Adrenal gland (tissue), 12 donors: Measurements from ENCODE around the gene BTBD7. TPM values are rescaled to one million over a fixed set of nuclear protein-coding genes. Genes with fewer than 3 reads are reported as not detected.

ENCODE experiments used
- DNase-seq, 7 donors: peaks; one replicate each; pipeline ENCODE4 v3.0.0-alpha.2; 2019 to 2020
- H3K27ac ChIP-seq, 5 donors: fragments of 200-600 bp; sonication (generic) in 4 of 5; 1 replicate in 3 of 5; 2 replicates in 2 of 5; pipeline versions ENCODE4 v1.5.1 to v1.8.0; 2016 to 2020; ENCODE audit warnings: mild to moderate bottlenecking in 1 of 5
- H3K27me3 ChIP-seq: fragments of 200-600 bp; 2 replicates; pipeline ENCODE4 v1.8.0; 2021
- H3K36me3 ChIP-seq, 2 donors: fragments of 200-600 bp; replicated peaks in 1 of 2; 1 replicate in 1 of 2; 2 replicates in 1 of 2; pipeline versions ENCODE4 v1.5.1 to v1.8.0; 2018 to 2022
- H3K4me1 ChIP-seq, 2 donors: fragments of 200-600 bp; replicated peaks in 1 of 2; 1 replicate in 1 of 2; 2 replicates in 1 of 2; pipeline versions ENCODE4 v1.5.1 to v1.8.0; 2018 to 2021
- H3K4me3 ChIP-seq, 4 donors: fragments of 200-600 bp; sonication (generic) in 3 of 4; one replicate each; pipeline ENCODE4 v1.5.1; 2016 to 2018
- H3K9me3 ChIP-seq, 3 donors: fragments of 200-600 bp; sonication (generic) in 1 of 3; replicated peaks in 1 of 3; 1 replicate in 2 of 3; 2 replicates in 1 of 3; pipeline versions ENCODE4 v1.5.1 to v1.8.0; 2016 to 2021
- POLR2A ChIP-seq, 2 donors: fragments of 450-650 bp; IDR thresholded peaks; one replicate each; pipeline ENCODE4 v1.6.1; 2017; ENCODE audit warnings: antibody characterized with exemption in 2 of 2, mild to moderate bottlenecking in 2 of 2, moderate library complexity in 1 of 2
- whole genome bisulfite sequencing, 4 donors: extraction: QIAGEN DNeasy Blood & Tissue Kit in 2 of 4; methylation state at CpG; one replicate each; pipeline versions ENCODE4 v1.1.5 to v1.1.7; 2013 to 2017; 5-methylcytosine and 5-hydroxymethylcytosine counted together
- intact Hi-C, 2 donors: fragments of 100-400 bp; cut with DNase I; formaldehyde crosslinking; loops; one replicate each; pipeline versions ENCODE4 v1.14.1 to v1.15.0; 2022 to 2023
- polyA plus RNA-seq, 3 donors: library from polyadenylated mRNA; stranded (reverse); fragments of 200-250 nt in 2 of 3; fragments of 350-450 nt in 1 of 3; fragmentation: Illumina TruSeq in 1 of 3; extraction: RNeasy Lipid Tissue Mini Kit (QIAGEN cat#74804) in 1 of 3; gene quantifications; one replicate each; pipeline ENCODE4 v1.2.3, GENCODE V29; 2013 to 2014
- total RNA-seq, 9 donors: library from RNA; depleted of rRNA in 4 of 9; stranded (reverse); fragments of >200 nt in 4 of 9; fragments of 120-200 nt in 1 of 9; fragmentation: NEBNext Ultra II Directional in 1 of 9; extraction: Animal tissue kit (Norgen Biotek cat#: 25700) in 1 of 9; gene quantifications; one replicate each; pipeline versions ENCODE4 v1.1.0 to v1.2.4, GENCODE V29; 2013 to 2023
- TF ChIP-seq, protein P1 (sequence below), 6 experiments: fragments of 450-650 bp in 4 of 6; fragments of 200-600 bp in 2 of 6; sonication (generic) in 1 of 6; IDR thresholded peaks; 1 replicate in 5 of 6; 2 replicates in 1 of 6; pipeline versions ENCODE4 v1.5.1 to v1.8.0; 2016 to 2021; ENCODE audit warnings: antibody characterized with exemption in 6 of 6, mild to moderate bottlenecking in 2 of 6, moderate library complexity in 1 of 6
- donor health status: healthy with polysubstance abuse.
- donor health status: Bipolar disorder and iron deficiency.
- donor health status: DM: yes; HTN: yes; CAD: no.
- donor health status: DM: no; HTN: no; CAD: no.
- donor health status: DM: no; HTN: no; CAD: no.
- donor health status: DM: yes; HTN: yes; CAD: no.

BTBD7 gene
- total and polyA plus RNA-seq, 12 donors: 7.4 to 41.0 (median 17.4) TPM

DNA sequence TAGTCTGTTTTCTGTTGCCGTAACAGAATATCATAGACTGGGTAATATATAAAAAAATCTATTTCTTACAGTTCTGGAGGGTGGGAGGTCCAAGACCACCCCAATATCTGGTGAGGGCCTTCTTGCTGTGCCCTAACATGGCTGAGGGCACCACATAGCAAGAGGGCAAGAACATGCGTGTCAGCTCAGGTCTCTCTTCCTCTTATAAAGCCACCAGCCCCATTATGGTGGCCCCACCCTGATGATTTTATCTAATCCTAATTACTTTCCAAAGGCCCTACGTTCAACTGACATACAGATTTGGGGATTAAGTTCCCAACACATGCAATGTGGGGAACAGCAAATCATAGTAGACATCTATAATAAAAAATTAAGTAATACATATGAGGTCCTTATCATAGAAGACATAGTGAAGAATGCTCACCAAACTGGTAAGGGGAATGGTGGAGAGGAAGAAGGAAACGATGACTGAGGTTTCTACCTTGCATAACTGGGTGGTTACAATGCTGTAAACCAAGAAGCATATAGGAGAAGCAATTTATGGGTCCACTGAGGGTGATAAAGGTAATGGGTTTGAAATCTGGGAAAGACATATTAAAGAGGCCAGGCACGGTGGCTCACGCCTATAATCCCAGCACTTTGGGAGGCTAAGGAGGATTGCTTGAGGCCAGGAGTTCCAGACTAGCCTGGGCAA is 27.0 kb downstream of the BTBD7 start:
- WGBS, 4 donors: 70 to 88% (median 82%) methylated on average over 6 of the region's 6 CpGs
- TF ChIP-seq, protein P1, sequence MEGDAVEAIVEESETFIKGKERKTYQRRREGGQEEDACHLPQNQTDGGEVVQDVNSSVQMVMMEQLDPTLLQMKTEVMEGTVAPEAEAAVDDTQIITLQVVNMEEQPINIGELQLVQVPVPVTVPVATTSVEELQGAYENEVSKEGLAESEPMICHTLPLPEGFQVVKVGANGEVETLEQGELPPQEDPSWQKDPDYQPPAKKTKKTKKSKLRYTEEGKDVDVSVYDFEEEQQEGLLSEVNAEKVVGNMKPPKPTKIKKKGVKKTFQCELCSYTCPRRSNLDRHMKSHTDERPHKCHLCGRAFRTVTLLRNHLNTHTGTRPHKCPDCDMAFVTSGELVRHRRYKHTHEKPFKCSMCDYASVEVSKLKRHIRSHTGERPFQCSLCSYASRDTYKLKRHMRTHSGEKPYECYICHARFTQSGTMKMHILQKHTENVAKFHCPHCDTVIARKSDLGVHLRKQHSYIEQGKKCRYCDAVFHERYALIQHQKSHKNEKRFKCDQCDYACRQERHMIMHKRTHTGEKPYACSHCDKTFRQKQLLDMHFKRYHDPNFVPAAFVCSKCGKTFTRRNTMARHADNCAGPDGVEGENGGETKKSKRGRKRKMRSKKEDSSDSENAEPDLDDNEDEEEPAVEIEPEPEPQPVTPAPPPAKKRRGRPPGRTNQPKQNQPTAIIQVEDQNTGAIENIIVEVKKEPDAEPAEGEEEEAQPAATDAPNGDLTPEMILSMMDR (IDR thresholded peaks at IDR 0.05): no peak
- TF ChIP-seq POLR2A (IDR thresholded peaks at IDR 0.05): no peak

DNA sequence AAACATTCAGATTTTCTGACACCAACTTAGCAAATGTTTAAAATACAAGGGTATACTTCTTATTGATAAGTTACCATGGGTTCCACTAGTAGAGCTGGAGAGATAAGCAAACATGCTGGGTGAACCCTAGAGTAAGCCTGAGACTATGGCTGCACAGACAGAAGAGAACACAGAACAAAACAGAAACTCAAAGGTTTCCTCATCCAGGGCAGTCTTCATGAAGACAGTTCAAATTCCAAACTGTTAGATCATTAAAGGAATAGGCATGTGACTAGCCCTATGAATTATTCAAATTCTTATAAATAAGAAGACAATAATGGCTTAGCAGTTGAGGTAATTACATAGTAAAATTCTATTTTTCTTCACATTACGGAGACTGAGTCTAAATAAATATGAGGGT is 28.1 kb downstream of the BTBD7 start:
- Histone ChIP-seq H3K27ac (no peak overlapping the region), H3K27me3 (no peaks in the 10 kb centered on the region), H3K36me3 (no peaks in the 10 kb centered on the region), H3K4me1 (peaks cover 12 to 51% of the 10 kb centered on the region in 2 donors), H3K9me3 (no peaks in the 10 kb centered on the region), H3K4me3 (no peak overlapping the region)
- TF ChIP-seq POLR2A (IDR thresholded peaks at IDR 0.05): no peak
- TF ChIP-seq, protein P1 (IDR thresholded peaks at IDR 0.05): no peak
- 94 to 100% (median 97%) methylated on average over 1 of the region's 1 CpG for WGBS, 4 donors
- intact Hi-C loops: no loop called here
- DNase-seq: no peak

More for the DNA sequence above, 27.0 kb downstream of the BTBD7 start:
- Histone ChIP-seq H3K4me3 (no peak overlapping the region), H3K36me3 (no peaks in the 10 kb centered on the region), H3K4me1 (peaks cover 12 to 50% of the 10 kb centered on the region in 2 donors), H3K27ac (no peak overlapping the region), H3K9me3 (no peaks in the 10 kb centered on the region), H3K27me3 (no peaks in the 10 kb centered on the region)
- intact Hi-C loops: no loop called here
- DNase-seq: no peak

DNA sequence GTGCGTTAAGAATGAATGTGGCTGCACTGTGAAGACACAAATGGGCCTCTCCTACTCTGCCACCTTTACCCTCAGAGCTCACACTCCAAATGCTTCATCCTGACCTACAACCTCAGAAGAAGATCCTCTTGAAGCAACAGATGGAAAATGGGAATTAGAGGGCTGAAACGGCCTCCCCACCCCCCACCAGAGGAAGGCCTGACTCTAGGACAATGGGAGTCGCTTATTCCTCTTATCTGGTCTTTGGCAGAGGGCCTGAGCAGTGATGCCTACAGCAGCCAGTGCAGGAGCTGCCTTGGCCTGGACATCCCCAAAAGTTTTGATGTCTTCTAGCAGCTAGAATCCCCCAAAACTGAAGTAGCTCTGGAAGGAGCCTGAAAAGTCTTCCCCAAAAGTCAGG is 29.2 kb downstream of the BTBD7 start:
- WGBS, 4 donors: 31 to 39% (median 34%) methylated on average over 3 of the region's 3 CpGs
- intact Hi-C loops: no loop called here

DNA sequence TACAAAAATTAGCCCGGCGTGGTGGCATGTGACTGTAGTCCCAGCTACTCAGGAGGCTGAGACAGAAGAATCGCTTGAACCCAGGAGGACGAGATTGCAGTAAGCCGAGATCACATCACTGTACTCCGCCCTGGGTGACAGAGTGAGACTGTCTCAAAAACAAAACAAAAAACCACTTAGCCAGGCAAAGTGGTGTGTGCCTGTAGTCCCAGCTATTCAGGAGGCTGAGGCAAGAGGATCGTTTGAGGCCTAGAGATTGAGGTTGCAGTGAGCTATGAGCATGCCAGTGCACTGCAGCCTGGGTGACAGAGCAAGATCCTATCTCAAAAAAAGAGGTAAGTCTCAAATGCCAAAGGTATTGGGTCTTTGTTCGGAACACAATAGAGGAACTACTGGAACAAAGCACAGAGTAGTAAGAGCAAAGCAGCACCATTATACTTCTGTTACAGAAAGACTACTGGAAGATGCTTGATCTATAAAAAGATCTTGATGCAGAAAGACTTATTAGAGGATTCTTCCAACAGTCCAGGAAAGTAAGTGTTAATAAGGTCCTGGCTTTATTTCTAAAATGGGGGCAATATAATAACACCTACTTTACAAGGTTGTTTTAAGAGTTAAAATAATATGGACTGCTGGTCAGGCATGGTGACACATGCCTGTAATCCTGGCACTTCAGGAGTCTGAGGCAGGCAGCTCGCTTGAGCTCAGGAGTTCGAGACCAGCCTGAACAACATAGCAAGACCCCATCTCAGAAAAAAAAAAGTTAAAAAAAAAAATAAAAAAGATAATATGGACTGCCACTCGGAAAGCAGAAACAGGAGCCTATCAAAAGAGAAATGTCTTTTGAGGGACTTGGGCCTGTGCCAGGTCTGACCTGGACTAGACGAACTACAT is 29.9 kb downstream of the BTBD7 start:
- no peak for TF ChIP-seq POLR2A (IDR thresholded peaks at IDR 0.05)
- TF ChIP-seq, protein P1 (IDR thresholded peaks at IDR 0.05): no peak

More for the DNA sequence above, 29.2 kb downstream of the BTBD7 start:
- Histone ChIP-seq H3K4me1 (peaks cover 12 to 52% of the 10 kb centered on the region in 2 donors), H3K4me3 (no peak overlapping the region), H3K36me3 (no peaks in the 10 kb centered on the region), H3K9me3 (no peaks in the 10 kb centered on the region), H3K27ac (no peak overlapping the region), H3K27me3 (no peaks in the 10 kb centered on the region)
- peak; percentile 48 to 83 (median 70) for DNase-seq
- TF ChIP-seq, protein P1 (IDR thresholded peaks at IDR 0.05): no peak
- no peak for TF ChIP-seq POLR2A (IDR thresholded peaks at IDR 0.05)

More for the DNA sequence above, 29.9 kb downstream of the BTBD7 start:
- DNase-seq: no peak
- no peak overlapping the region for H3K27ac ChIP-seq
- no peak overlapping the region for H3K4me3 ChIP-seq
- WGBS, 4 donors: 88 to 93% (median 92%) methylated on average over 12 of the region's 12 CpGs
- peaks cover 12 to 55% of the 10 kb centered on the region in 2 donors for H3K4me1 ChIP-seq
- H3K36me3 ChIP-seq: no peaks in the 10 kb centered on the region
- H3K27me3 ChIP-seq: no peaks in the 10 kb centered on the region
- no peaks in the 10 kb centered on the region for H3K9me3 ChIP-seq
- intact Hi-C loops: no loop called here
